Natural killer cell treated with Interleukin-12 subunit alpha and Interleukin-12 subunit beta and Interleukin-15 and Interleukin-18, amount 100 ng/mL, for 72 hours (primary cell): ENCODE results near the gene ESPN. TPM values are rescaled to one million over a fixed set of nuclear protein-coding genes. Genes with fewer than 3 reads are reported as not detected.
"Not testable (repeated sequence)": the region's sequence is repeated elsewhere in the genome, so short reads cannot be mapped to it uniquely, and the experiment has no call there.

Experiments used
- ATAC-seq, 2 donors: fragments of 150-1000 bp; cut with Tn5 transposase in 1 of 2; sonication (Bioruptor Pico), chemical (Tn5 transposase) in 1 of 2; 2 replicates each; pipeline ENCODE4 v1.10.0; 2021
- DNase-seq: peaks from one replicate; pipeline ENCODE4 v3.0.0; 2022; ENCODE audit warnings: low spot score
- H3K27ac Mint-ChIP-seq, 2 donors: 1 replicate in 1 of 2; 2 replicates in 1 of 2; pipeline ENCODE4 v1.8.0; 2022; ENCODE audit warnings: mixed read lengths in 2 of 2, mild to moderate bottlenecking in 1 of 2, moderate library complexity in 1 of 2
- H3K27me3 Mint-ChIP-seq, 2 donors: 1 replicate in 1 of 2; 2 replicates in 1 of 2; pipeline ENCODE4 v1.8.0; 2022; ENCODE audit warnings: mixed read lengths in 2 of 2
- H3K36me3 Mint-ChIP-seq: one replicate; pipeline ENCODE4 v1.8.0; 2022; ENCODE audit warnings: mixed read lengths
- H3K4me1 Mint-ChIP-seq, 2 donors: 1 replicate in 1 of 2; 2 replicates in 1 of 2; pipeline ENCODE4 v1.8.0; 2022; ENCODE audit warnings: low read depth in 2 of 2, mixed read lengths in 2 of 2, mild to moderate bottlenecking in 1 of 2
- H3K4me3 Mint-ChIP-seq: one replicate; pipeline ENCODE4 v1.8.0; 2022; ENCODE audit warnings: mixed read lengths
- H3K9me3 Mint-ChIP-seq: 2 replicates; pipeline ENCODE4 v1.8.0; 2022; ENCODE audit warnings: mixed read lengths
- total RNA-seq, 2 donors: library from RNA; stranded (reverse); gene quantifications; one replicate each; pipeline ENCODE4 v1.2.3, GENCODE V29; 2022

Gene ESPN
- total RNA-seq, 2 donors from 2014 or later, result 0.14 to 0.84 TPM

DNA sequence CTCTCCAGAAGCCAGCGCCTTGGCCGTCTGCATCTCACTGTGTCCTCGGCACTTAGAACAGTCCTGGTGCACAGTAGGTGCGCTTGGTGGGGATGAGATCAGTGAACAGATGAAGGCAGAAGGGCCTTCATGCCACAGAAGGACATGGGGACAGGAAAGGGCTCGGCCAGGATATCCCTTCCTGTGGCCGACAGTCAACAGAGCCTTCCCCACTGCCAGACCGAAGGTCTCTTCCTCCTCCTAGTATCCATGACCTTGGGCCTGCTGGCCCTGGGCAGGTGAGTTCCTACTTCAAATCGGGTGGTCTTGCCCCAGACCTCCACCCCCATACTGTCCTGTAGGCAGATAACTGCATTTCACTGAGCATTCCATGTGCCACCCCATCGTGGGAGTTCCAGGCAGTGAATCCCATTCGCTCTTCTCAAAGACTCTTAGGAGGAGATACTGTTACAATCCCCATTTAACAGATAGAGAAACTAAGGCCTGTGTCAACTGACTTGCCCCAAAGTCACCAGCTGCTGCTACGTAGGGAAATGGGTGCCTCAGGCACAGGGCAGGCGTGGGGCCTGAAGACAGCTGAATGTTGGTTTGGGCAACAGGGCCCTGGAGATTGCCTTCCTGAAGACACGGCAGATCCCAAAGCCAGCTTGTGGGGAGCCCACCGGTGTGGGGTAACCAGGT, 63.4 kb downstream of the ESPN start:
- DNase-seq, result no peak
- Mint-ChIP-seq H3K9me3 (no peaks in the 10 kb centered on the region), H3K27ac (no peak overlapping the region), H3K4me3 (no peak overlapping the region), H3K4me1 (peaks cover 8 to 12% of the 10 kb centered on the region in 2 donors), H3K27me3 (peaks cover 16 to 28% of the 10 kb centered on the region in 2 donors), H3K36me3 (no peaks in the 10 kb centered on the region)
- ATAC-seq, result no peak

DNA sequence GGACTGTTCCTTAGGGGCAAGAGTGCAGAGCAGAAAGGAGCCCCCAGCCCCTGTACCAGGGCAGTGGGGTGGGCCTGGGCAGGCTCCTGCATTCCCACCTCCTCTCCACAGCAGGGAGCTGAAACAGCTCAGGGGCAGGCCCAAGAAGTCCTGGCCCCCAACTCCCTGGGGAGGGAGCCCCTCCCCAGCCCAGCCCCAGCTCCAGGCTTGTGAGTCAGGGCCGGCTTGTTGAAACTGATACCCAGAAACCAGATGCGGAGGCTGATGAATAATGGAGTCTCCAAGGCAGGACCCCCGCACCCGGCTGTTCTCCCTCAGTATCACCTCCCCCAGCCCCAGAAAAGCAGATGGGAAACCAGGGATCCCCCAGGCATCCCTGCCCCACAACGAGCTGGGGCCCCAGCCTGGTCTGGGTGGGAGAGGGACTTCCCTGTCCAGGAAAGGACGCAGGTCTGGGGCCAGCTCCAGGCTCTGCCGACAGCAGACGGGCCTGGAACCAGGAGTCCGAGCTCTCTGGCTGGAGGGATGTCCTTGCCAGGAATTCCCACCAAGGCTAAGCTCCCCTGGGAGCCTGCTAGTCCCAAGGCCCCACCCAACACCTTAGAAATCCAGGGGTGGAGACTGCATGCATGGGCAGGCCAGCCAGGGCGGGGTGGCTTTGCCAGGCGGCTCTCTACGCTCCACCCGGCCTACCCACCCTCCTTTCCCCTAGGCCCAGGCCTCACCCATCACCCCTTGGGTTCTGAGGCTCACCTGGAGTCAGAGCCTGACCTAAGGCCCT, 64.2 kb downstream of the ESPN start:
- H3K36me3 Mint-ChIP-seq, result no peaks in the 10 kb centered on the region

DNA sequence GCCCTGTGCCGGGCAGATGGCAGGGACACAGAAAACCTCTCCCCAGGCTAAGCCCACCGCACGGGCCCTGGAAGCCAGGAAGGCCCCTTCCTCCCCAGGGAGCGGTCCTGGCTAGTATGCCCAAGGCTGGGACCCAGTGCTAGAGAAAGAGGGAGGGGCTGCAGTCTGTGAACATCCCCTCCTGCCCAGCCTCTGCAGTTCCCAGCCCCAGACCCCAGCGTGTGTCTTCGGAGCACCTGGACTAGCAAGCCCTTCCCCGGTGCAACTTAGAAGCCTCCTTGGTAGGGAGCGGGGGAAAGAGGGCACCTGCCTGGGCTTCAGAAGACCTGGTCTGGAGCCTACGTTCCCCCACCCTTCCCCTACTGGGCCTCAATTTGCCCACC, 64.8 kb downstream of the ESPN start:
- DNase-seq (no peak), ATAC-seq (no peak)
- Mint-ChIP-seq H3K27me3 (peaks cover 15 to 24% of the 10 kb centered on the region in 2 donors), H3K4me1 (peaks cover 8 to 12% of the 10 kb centered on the region in 2 donors), H3K4me3 (no peak overlapping the region), H3K27ac (no peak overlapping the region), H3K9me3 (no peaks in the 10 kb centered on the region), H3K36me3 (no peaks in the 10 kb centered on the region)

More for the DNA sequence above, 64.2 kb downstream of the ESPN start:
- no peak for ATAC-seq
- peaks cover 8 to 12% of the 10 kb centered on the region in 2 donors for H3K4me1 Mint-ChIP-seq
- H3K4me3 Mint-ChIP-seq, result no peak overlapping the region
- H3K27me3 Mint-ChIP-seq, result peaks cover 15 to 28% of the 10 kb centered on the region in 2 donors
- no peaks in the 10 kb centered on the region for H3K9me3 Mint-ChIP-seq
- DNase-seq, result no peak
- no peak overlapping the region for H3K27ac Mint-ChIP-seq

DNA sequence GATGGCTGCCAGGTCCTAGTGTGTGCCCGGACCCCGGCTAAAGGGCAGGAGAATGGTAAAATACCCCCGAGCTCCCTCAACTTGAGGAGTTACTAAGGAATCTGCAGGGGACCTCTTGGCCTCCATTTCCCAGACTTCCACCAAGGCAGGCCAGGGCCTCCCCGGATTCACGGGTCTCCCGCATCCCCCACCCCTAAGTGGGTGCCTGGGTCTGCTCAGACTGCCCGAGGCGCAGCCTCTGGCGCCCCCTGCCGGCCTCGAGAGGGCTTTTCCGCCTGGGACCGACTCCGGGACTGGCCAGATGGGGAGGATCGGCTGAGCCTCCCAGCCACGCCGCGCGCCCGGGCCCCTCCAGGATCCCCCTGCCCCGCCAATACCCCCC, 65.2 kb downstream of the ESPN start:
- Mint-ChIP-seq H3K4me3 (peak overlapping the region; percentile 64), H3K27ac (no peak overlapping the region), H3K36me3 (no peaks in the 10 kb centered on the region), H3K9me3 (no peaks in the 10 kb centered on the region), H3K4me1 (peaks cover 8 to 12% of the 10 kb centered on the region in 2 donors), H3K27me3 (peaks cover 11 to 21% of the 10 kb centered on the region in 2 donors)
- ATAC-seq, result peak; percentile 76 to 83
- DNase-seq, result peak; percentile 81

DNA sequence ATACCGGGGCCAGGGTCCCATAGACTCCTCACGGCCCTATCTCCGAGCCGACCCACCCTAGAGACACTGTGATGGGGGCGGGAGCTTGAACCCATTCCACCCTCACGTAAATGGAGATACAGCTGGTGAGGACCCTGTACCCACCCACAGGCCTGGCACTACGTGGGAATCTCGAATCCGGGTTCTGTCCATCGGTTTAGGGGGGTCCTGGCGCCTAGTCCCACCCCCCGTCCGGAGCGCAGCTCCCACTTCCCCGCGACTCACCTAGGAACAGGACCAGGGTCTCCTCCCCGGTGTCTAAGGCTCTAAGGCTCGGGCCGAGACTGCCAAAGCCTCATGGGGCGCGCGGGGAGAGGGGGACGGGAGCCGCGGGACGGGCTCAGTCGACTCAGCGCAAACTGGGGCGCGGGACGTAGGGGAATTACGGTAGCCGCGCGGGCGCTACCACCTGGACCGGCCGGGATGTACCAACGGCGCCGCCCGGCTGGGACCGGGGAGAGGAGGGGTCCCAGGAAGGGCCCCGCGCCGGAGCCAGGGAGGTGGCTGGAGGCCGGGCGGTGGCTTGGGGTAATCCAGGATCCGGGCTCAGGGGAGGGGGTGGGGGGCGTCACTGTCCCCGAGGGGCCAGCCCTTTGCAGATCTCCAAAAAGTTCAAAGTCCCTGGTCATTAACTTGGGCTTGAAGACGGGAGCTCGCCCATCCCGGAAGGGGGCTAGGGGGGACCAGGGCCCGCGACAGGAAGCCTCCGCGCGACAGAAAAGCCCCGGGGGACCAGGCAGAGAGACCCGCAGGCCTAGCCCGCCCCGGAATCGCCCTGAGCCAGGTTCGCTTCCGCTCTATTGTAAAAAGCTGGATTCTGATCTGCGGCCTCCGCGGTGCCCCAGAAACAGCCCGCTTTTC, 65.9 kb downstream of the ESPN start:
- no peaks in the 10 kb centered on the region for H3K9me3 Mint-ChIP-seq
- H3K27ac Mint-ChIP-seq, result no peak overlapping the region
- H3K36me3 Mint-ChIP-seq, result no peaks in the 10 kb centered on the region
- DNase-seq (no peak), ATAC-seq (peak; percentile 69 to 70)
- H3K4me3 Mint-ChIP-seq, result peak overlapping the region; percentile 72
- H3K4me1 Mint-ChIP-seq, result peaks cover 8 to 12% of the 10 kb centered on the region in 2 donors
- peaks cover 10 to 21% of the 10 kb centered on the region in 2 donors for H3K27me3 Mint-ChIP-seq

DNA sequence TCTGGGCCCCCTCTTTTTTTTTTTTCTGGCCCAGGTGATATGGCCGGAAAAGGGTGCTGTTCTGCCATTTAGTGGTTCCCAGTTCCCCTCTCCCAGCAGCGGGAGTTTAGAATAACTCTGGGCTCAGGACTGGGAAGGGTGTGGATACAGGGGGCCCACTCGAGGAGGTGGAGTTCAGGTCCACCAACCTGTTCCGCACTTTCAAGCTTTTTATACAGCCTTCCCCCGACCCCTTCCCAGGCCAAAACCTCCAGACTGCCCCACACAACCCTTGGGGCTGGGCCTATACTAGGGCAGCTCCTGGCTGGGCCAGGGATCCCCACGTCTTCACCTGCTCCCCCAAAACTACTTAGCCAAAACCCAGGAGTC, 66.5 kb downstream of the ESPN start:
- H3K4me1 Mint-ChIP-seq, result peaks cover 8 to 11% of the 10 kb centered on the region in 2 donors
- H3K36me3 Mint-ChIP-seq, result no peaks in the 10 kb centered on the region
- H3K9me3 Mint-ChIP-seq, result no peaks in the 10 kb centered on the region
- ATAC-seq, result no peak
- peak overlapping the region; percentile 0 to 60 for H3K27ac Mint-ChIP-seq
- peaks cover 10 to 20% of the 10 kb centered on the region in 2 donors for H3K27me3 Mint-ChIP-seq
- no peak for DNase-seq
- H3K4me3 Mint-ChIP-seq, result peak overlapping the region; percentile 72

DNA sequence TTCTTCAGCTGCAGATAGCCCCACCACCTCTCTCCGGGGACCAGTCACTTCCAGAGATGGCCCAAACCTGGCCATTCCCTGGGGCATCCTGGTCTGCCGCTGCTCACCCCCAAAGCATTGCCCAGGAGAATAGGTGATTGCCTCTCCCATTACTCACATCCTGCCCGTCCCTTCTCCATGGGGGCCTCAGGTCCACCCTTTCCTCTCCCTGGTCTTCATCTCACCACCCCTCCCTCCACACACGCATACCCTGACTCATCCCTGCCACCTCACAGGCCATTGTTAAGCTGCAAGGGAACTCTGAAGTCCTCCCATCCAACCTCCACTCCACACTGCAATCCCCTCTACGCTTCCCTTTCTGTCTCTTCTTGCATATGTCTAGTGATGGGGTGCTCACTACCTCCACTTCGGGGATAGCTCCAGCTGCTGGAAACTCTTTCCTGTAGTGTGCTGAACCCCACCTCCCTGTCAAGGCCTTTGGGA, 66.9 kb downstream of the ESPN start, which contains the start of gene PLEKHG5:
PLEKHG5 (minus strand) TSS at position 188 of the 483 bp plus-strand sequence. CDS start 14,096 bp downstream, outside the sequence.
- Mint-ChIP-seq H3K4me3 (peak within 1 kb of the TSS; percentile 72), H3K4me1 (peaks cover 6 to 8% of the 10 kb centered on the region in 2 donors), H3K27ac (peak within 1 kb of the TSS; percentile 0 to 60), H3K27me3 (peaks cover 10 to 15% of the 10 kb centered on the region in 2 donors), H3K9me3 (no peaks in the 10 kb centered on the region), H3K36me3 (no peaks in the 10 kb centered on the region)
- no peak for DNase-seq
- ATAC-seq, result no peak

DNA sequence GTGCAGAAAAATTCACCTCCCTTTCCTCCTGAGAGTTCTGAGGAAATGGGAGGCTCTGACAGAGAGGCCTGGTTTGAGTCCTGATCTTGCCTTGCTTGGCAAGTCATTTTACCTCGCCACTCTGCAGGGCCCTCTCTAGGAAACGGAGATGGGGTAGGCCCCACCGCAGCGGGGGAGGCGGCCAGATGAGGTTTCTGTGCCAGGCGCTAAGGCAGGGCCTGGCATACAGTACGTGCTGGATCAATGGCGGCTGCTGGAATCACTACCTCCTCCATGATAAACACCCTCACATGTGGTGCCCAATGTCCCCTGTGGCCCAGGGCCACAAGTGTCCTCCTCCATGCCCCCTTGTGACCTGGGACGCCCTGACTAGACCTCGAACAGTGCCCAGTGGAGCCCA, 67.4 kb downstream of the ESPN start:
- no peak for ATAC-seq
- peak overlapping the region; percentile 0 to 60 for H3K27ac Mint-ChIP-seq

DNA sequence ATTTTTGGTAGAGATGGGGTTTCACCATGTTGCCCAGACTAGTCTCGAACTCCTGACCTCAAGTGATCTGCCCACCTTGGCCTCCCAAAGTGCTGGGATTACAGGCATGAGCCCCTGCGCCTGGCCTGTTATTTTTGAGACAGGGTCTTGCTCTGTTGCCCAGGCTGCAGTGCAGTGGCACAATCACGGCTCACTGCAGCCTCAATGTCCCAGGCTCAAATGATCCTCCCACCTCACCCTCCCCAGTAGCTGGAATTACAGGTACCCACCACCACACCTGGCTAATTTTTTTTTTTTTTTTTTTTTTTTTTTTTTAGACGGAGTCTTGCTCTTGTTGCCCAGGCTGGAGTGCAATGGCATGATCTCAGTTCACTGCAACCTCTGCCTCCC, 69.3 kb downstream of the ESPN start:
- peaks cover 10 to 11% of the 10 kb centered on the region in 2 donors for H3K27me3 Mint-ChIP-seq
- not testable (repeated sequence) for ATAC-seq, DNase-seq, H3K9me3 Mint-ChIP-seq, H3K36me3 Mint-ChIP-seq, H3K4me1 Mint-ChIP-seq, H3K4me3 Mint-ChIP-seq, H3K27ac Mint-ChIP-seq

More for the DNA sequence above, 67.4 kb downstream of the ESPN start:
- Mint-ChIP-seq H3K4me3 (peak overlapping the region; percentile 72), H3K36me3 (no peaks in the 10 kb centered on the region), H3K27me3 (peaks cover 10 to 14% of the 10 kb centered on the region in 2 donors), H3K4me1 (peaks cover 5 to 8% of the 10 kb centered on the region in 2 donors), H3K9me3 (no peaks in the 10 kb centered on the region)
- DNase-seq, result no peak

DNA sequence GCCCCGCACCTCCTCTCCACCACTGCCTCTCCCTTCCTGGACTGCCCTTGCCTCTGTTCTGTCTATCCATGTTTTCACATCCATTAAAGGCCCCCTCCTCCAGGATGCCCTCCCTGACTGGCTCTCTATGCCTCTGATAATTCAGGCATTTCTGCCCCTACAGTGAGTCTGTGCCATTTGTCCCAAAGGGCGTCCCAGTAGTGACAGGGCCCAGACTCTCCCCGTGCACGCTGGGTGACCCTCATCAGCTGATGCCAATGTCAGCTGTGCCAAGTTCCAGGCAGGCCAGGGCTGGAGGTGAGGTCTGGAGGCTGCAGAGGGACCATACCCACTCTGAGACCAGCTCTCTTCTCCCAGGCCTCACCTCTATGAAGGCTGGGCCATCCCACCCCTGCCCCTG, 70.1 kb downstream of the ESPN start:
- no peaks in the 10 kb centered on the region for H3K36me3 Mint-ChIP-seq
- H3K27me3 Mint-ChIP-seq, result peaks cover 10 to 14% of the 10 kb centered on the region in 2 donors
- no peak overlapping the region for H3K4me3 Mint-ChIP-seq
- H3K27ac Mint-ChIP-seq, result no peak overlapping the region
- peaks cover 5 to 8% of the 10 kb centered on the region in 2 donors for H3K4me1 Mint-ChIP-seq
- no peaks in the 10 kb centered on the region for H3K9me3 Mint-ChIP-seq
- DNase-seq, result no peak
- ATAC-seq, result no peak

DNA sequence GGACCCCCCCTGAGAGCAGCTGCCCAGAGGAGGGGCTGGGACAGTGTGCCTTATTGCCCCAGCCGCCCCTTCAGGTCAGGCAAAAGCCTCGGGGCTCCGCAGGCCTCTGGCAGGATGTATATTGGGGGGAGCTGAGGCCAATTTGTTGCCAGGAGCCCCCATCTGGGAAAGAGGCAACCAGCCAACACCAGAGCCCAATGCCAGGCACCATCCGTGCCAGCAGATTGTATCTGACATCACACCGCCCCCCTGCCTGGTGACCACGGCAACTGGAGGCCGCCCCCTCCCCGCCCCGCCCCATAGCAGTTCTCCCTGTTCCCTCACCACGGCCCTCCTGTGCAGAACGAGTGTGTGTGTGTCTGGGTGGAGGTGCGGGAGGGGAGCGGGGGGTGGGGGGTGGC, 70.5 kb downstream of the ESPN start:
- ATAC-seq (no peak), DNase-seq (no peak)
- no peak overlapping the region for H3K4me3 Mint-ChIP-seq
- no peak overlapping the region for H3K27ac Mint-ChIP-seq
- peaks cover 10 to 14% of the 10 kb centered on the region in 2 donors for H3K27me3 Mint-ChIP-seq
- H3K4me1 Mint-ChIP-seq, result peaks cover 5 to 8% of the 10 kb centered on the region in 2 donors
- no peaks in the 10 kb centered on the region for H3K9me3 Mint-ChIP-seq
- no peaks in the 10 kb centered on the region for H3K36me3 Mint-ChIP-seq

DNA sequence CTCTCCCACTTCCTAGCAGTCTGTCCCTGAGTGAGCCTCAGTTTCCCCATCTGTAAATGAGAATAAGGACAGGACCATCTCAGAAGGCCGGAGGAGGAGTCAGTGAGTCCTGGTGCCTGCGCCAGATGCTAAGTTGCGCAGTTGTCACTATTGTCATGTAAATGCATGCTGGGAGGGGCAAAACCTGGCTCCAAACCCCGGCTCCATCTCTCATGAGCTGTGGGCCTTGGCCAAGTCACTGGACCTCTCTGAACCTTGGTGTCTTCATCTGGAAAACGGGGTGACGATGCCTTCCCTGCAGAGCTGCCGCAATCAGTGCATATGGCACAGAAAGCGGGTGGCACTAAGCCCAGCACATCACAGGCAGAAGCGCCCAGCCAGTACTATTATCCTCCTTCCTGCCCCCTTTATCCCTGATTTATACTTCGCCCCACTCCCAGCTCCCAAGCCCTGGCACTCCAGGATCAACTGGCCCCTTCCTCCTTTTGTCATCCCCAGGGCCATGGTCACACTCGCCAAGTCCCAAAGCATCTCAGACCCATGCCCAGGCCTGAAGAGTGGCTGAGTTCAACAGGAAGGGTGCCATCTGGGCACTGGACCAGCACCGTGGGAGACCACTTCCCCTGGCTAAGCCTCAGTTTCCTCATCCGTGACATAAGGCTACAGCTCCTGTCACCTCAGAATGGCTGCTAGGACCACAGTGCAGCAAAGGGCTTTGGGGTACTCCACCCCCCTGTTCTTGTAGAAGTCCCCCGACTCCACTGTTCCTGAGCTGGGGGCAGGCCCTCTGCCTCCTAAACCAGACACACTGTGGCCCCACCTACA, 71.2 kb downstream of the ESPN start:
- H3K4me3 Mint-ChIP-seq, result no peak overlapping the region
- no peaks in the 10 kb centered on the region for H3K36me3 Mint-ChIP-seq
- DNase-seq, result no peak
- H3K27ac Mint-ChIP-seq, result no peak overlapping the region
- no peak for ATAC-seq
- H3K9me3 Mint-ChIP-seq, result no peaks in the 10 kb centered on the region
- H3K27me3 Mint-ChIP-seq, result peaks cover 10 to 14% of the 10 kb centered on the region in 2 donors
- H3K4me1 Mint-ChIP-seq, result peaks cover 5 to 8% of the 10 kb centered on the region in 2 donors

DNA sequence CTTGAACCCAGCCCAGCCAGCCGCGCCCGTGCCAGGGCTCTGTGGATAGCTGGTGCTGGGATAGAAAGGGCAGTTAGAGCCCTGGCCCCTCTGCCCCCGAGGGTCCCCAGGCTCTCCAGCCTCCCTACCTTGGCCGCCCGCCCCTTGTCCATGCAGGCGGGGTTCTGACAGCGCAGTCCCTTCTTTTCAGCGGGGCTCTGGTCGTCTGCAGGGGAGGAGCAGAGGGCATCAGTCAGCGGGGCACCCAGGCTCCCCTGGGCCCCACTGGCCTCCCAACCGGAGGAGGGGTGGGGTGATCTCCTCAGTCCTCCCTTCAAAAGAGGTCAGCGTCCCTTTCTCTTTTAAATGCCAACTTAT, 71.8 kb downstream of the ESPN start:
- Mint-ChIP-seq H3K36me3 (no peaks in the 10 kb centered on the region), H3K4me3 (peak overlapping the region; percentile 34), H3K9me3 (no peaks in the 10 kb centered on the region), H3K27ac (no peak overlapping the region), H3K4me1 (peaks cover 5 to 6% of the 10 kb centered on the region in 2 donors), H3K27me3 (peaks cover 11 to 16% of the 10 kb centered on the region in 2 donors)
- DNase-seq (no peak), ATAC-seq (no peak)
